ENCODE measurements around the gene AIFM1.

DNA sequence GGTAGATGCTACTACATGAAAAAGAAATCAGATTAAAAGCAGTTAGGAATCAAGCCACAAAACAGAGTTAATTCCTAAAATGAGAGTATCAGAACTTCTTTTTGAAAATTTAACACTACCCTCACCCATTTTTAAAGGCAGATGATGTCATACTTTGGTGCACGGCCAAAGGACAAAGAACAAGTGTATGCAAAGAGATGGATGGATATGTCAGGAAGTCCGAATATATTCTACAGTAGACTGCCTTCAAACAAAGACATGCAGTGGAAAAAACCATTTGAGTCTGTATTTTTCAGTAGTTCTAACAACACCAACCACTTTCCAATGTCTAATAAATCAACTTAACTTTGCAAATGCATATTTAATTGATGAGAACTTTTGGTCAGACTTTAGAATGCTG, 2.2 kb downstream of the AIFM1 start:
- TF ChIP-seq EGR1 (IDR thresholded peaks at IDR 0.05) = no peak
- TF ChIP-seq TCF12 (IDR thresholded peaks at IDR 0.05; ENCODE audit: low read depth) = no peak
- no peak for TF ChIP-seq REST (IDR thresholded peaks at IDR 0.05; ENCODE audit: low read depth)
- TF ChIP-seq CREB1 (IDR thresholded peaks at IDR 0.05; ENCODE audit: low read depth) = no peak
- no peak for TF ChIP-seq TEAD4 (IDR thresholded peaks at IDR 0.05)
- TF ChIP-seq FOXM1 (IDR thresholded peaks at IDR 0.05; ENCODE audit: borderline replicate concordance, low read depth) = no peak
- no peak for TF ChIP-seq USF1 (IDR thresholded peaks at IDR 0.05)
- no peak for TF ChIP-seq CEBPB (IDR thresholded peaks at IDR 0.05)

All from Ishikawa (cell line).